ENCODE measurements around the gene KCNA1. TPM values are rescaled to one million over a fixed set of nuclear protein-coding genes. Genes with fewer than 3 reads are reported as not detected.

Gene KCNA1
- total RNA-seq, 2 donors from 2014 or later = not detected

- ATAC-seq (peak in 1 of 2 donors; percentile 21), DNase-seq (no peak)
- intact Hi-C loops (cut with DNase I) = no loop called here
Observed at GRCh38 chr12:4909410-4909733, 333 bp upstream of the KCNA1 start.

- intact Hi-C loops (cut with DNase I) = no loop called here
- DNase-seq (no peak), ATAC-seq (no peak)
Observed at GRCh38 chr12:4910502-4911315, 1.0 kb downstream of the KCNA1 start.

GRCh38 chr12:4911316-4911994 lies 1.8 kb downstream of the KCNA1 start:
- DNase-seq (no peak), ATAC-seq (no peak)
- intact Hi-C loops (cut with DNase I) = no loop called here

- no peak for ATAC-seq
- DNase-seq = no peak
- intact Hi-C loops (cut with DNase I) = no loop called here
Observed at GRCh38 chr12:4914720-4915119, 5.0 kb downstream of the KCNA1 start.

- intact Hi-C loops (cut with DNase I) = no loop called here
- no peak for ATAC-seq
- DNase-seq = no peak
Observed at GRCh38 chr12:4915752-4916151, 6.0 kb downstream of the KCNA1 start.

GRCh38 chr12:4918950-4919660 lies 9.4 kb downstream of the KCNA1 start:
- intact Hi-C loops (cut with DNase I) = no loop called here
- ATAC-seq = no peak

GRCh38 chr12:4932576-4932975 lies 22.9 kb downstream of the KCNA1 start:
- intact Hi-C loops (cut with DNase I) = no loop called here
- no peak for DNase-seq
- no peak for ATAC-seq

More at GRCh38 chr12:4918950-4919660, 9.4 kb downstream of the KCNA1 start:
- DNase-seq = no peak

GRCh38 chr12:4933411-4933810 lies 23.7 kb downstream of the KCNA1 start:
- intact Hi-C loops (cut with DNase I) = no loop called here

GRCh38 chr12:4934407-4935035 lies 24.8 kb downstream of the KCNA1 start:
- intact Hi-C loops (cut with DNase I) = no loop called here
- DNase-seq (no peak), ATAC-seq (no peak)

More at GRCh38 chr12:4933411-4933810, 23.7 kb downstream of the KCNA1 start:
- DNase-seq = no peak
- ATAC-seq = no peak

- ATAC-seq = no peak
- DNase-seq = no peak
- intact Hi-C loops (cut with DNase I) = no loop called here
Observed at GRCh38 chr12:4938900-4939299, 29.2 kb downstream of the KCNA1 start.

- no peak for ATAC-seq
- DNase-seq = no peak
- intact Hi-C loops (cut with DNase I) = no loop called here
Observed at GRCh38 chr12:4939418-4940023, 29.8 kb downstream of the KCNA1 start.

GRCh38 chr12:4943067-4943937 lies 33.6 kb downstream of the KCNA1 start:
- ATAC-seq = no peak
- intact Hi-C loops (cut with DNase I) = no loop called here

GRCh38 chr12:4943938-4944284 lies 34.2 kb downstream of the KCNA1 start:
- no peak for ATAC-seq
- intact Hi-C loops (cut with DNase I) = no loop called here
- DNase-seq = no peak

More at GRCh38 chr12:4943067-4943937, 33.6 kb downstream of the KCNA1 start:
- DNase-seq = no peak

- DNase-seq (no peak), ATAC-seq (no peak)
- intact Hi-C loops (cut with DNase I) = no loop called here
Observed at GRCh38 chr12:4947253-4947652, 37.5 kb downstream of the KCNA1 start.

GRCh38 chr12:4951083-4951482 lies 41.4 kb downstream of the KCNA1 start:
- intact Hi-C loops (cut with DNase I) = no loop called here
- ATAC-seq = no peak
- DNase-seq = no peak

GRCh38 chr12:4951601-4952000 lies 41.9 kb downstream of the KCNA1 start:
- DNase-seq (no peak), ATAC-seq (no peak)
- intact Hi-C loops (cut with DNase I) = no loop called here

- no peak for ATAC-seq
- DNase-seq = no peak
- intact Hi-C loops (cut with DNase I) = no loop called here
Observed at GRCh38 chr12:4954621-4955354, 45.1 kb downstream of the KCNA1 start.

- ATAC-seq (no peak), DNase-seq (no peak)
- intact Hi-C loops (cut with DNase I) = no loop called here
Observed at GRCh38 chr12:4956054-4956453, 46.3 kb downstream of the KCNA1 start.

Measured in left cardiac atrium (tissue), 4 donors.